Mesenchymal stem cell (in vitro differentiated cells and primary cell): ENCODE results near the gene TTLL11.

Source experiments
- DNase-seq: peaks from one replicate; pipeline ENCODE4 v3.0.0-alpha.2; 2013
- H2AFZ ChIP-seq: one replicate; pipeline ENCODE4 v1.6.1; 2013; ENCODE audit warnings: low read depth, mild to moderate bottlenecking, control low read depth, inconsistent platforms, low read length, moderate library complexity
- H2AK5ac ChIP-seq: 2 replicates; pipeline ENCODE4 v1.6.1; 2013; ENCODE audit warnings: low read length, moderate library complexity, mild to moderate bottlenecking, inconsistent platforms; ENCODE audit not compliant: severe bottlenecking
- H2BK120ac ChIP-seq: one replicate; pipeline ENCODE4 v1.6.1; 2013; ENCODE audit warnings: low read depth, mild to moderate bottlenecking, inconsistent platforms, low read length, moderate library complexity
- H2BK12ac ChIP-seq, 2 experiments: one replicate each; pipeline ENCODE4 v1.6.1; 2013; ENCODE audit warnings: inconsistent platforms in 2 of 2, low read length in 2 of 2, mild to moderate bottlenecking in 2 of 2, moderate library complexity in 2 of 2, control low read depth in 1 of 2
- H2BK15ac ChIP-seq: one replicate; pipeline ENCODE4 v1.6.1; 2013; ENCODE audit warnings: mild to moderate bottlenecking, low read depth, inconsistent platforms; ENCODE audit not compliant: poor library complexity, severe bottlenecking
- H2BK5ac ChIP-seq: 2 replicates; pipeline ENCODE4 v1.6.1; 2013; ENCODE audit warnings: low read depth, mild to moderate bottlenecking, low read length, control low read depth, inconsistent platforms; ENCODE audit not compliant: poor library complexity, severe bottlenecking
- H3K14ac ChIP-seq, 2 experiments: one replicate each; pipeline ENCODE4 v1.6.1; 2013; ENCODE audit warnings: inconsistent platforms in 2 of 2, low read length in 2 of 2, control low read depth in 1 of 2, mild to moderate bottlenecking in 1 of 2, moderate library complexity in 1 of 2
- H3K18ac ChIP-seq, 2 experiments: one replicate each; pipeline ENCODE4 v1.6.1; 2013; ENCODE audit warnings: inconsistent platforms in 2 of 2, low read length in 2 of 2, control low read depth in 1 of 2, low read depth in 1 of 2, mild to moderate bottlenecking in 1 of 2
- H3K23ac ChIP-seq, 2 experiments: one replicate each; pipeline ENCODE4 v1.6.1; 2013; ENCODE audit warnings: inconsistent platforms in 2 of 2, low read length in 2 of 2, mild to moderate bottlenecking in 2 of 2, moderate library complexity in 2 of 2, control low read depth in 1 of 2
- H3K27ac ChIP-seq: 2 replicates; pipeline ENCODE4 v1.5.1; 2013; ENCODE audit warnings: mild to moderate bottlenecking, moderate library complexity, low read length, control low read depth, inconsistent platforms; ENCODE audit not compliant: poor library complexity, severe bottlenecking
- H3K27me3 ChIP-seq, 2 experiments: 2 replicates each; pipeline versions ENCODE4 v1.6.1 to v1.7.0; 2013; ENCODE audit warnings: low read length in 2 of 2, mild to moderate bottlenecking in 2 of 2, moderate library complexity in 2 of 2, control low read depth in 1 of 2, inconsistent platforms in 1 of 2; ENCODE audit not compliant: control insufficient read depth in 1 of 2, insufficient read depth in 1 of 2
- H3K36me3 ChIP-seq, 2 experiments: 2 replicates each; pipeline versions ENCODE4 v1.6.1 to v1.7.0; 2013; ENCODE audit warnings: low read length in 2 of 2, control low read depth in 1 of 2, inconsistent platforms in 1 of 2, low read depth in 1 of 2, mild to moderate bottlenecking in 1 of 2; ENCODE audit not compliant: insufficient read depth in 2 of 2, control insufficient read depth in 1 of 2
- H3K4ac ChIP-seq, 2 experiments: one replicate each; pipeline ENCODE4 v1.6.1; 2013; ENCODE audit warnings: inconsistent platforms in 2 of 2, low read length in 2 of 2, mild to moderate bottlenecking in 2 of 2, moderate library complexity in 2 of 2, control low read depth in 1 of 2, low read depth in 1 of 2
- H3K4me1 ChIP-seq: 2 replicates; pipeline ENCODE4 v1.6.1; 2013; ENCODE audit warnings: low read depth, low read length, control low read depth; ENCODE audit not compliant: control insufficient read depth, insufficient read depth
- H3K4me2 ChIP-seq: 2 replicates; pipeline ENCODE4 v1.6.1; 2013; ENCODE audit warnings: low read length, mild to moderate bottlenecking, inconsistent platforms; ENCODE audit not compliant: poor library complexity, severe bottlenecking
- H3K4me3 ChIP-seq, 2 experiments: 2 replicates each; pipeline versions ENCODE4 v1.5.1 to v1.7.0; 2013; ENCODE audit warnings: low read length in 2 of 2, mild to moderate bottlenecking in 2 of 2, control low read depth in 1 of 2, low read depth in 1 of 2; ENCODE audit not compliant: insufficient read depth in 1 of 2
- H3K79me1 ChIP-seq: replicated peaks from 2 replicates; pipeline ENCODE4 v1.6.1; 2013; ENCODE audit warnings: mild to moderate bottlenecking, control low read depth, low read length, inconsistent platforms; ENCODE audit not compliant: poor library complexity, severe bottlenecking
- H3K9ac ChIP-seq: 2 replicates; pipeline ENCODE4 v1.7.0; 2013; ENCODE audit warnings: mild to moderate bottlenecking, low read length, moderate library complexity
- H3K9me3 ChIP-seq: 2 replicates; pipeline ENCODE4 v1.7.0; 2013; ENCODE audit warnings: mild to moderate bottlenecking, low read length; ENCODE audit not compliant: control insufficient read depth
- H4K8ac ChIP-seq: one replicate; pipeline ENCODE4 v1.6.1; 2013; ENCODE audit warnings: inconsistent platforms, mild to moderate bottlenecking, low read length, moderate library complexity
- H4K91ac ChIP-seq: one replicate; pipeline ENCODE4 v1.6.1; 2013; ENCODE audit warnings: mild to moderate bottlenecking, low read length, inconsistent platforms
- WGBS: methylation state at CpG from one replicate; pipeline ENCODE4 v1.1.7; 2013; ENCODE audit warnings: mixed read lengths; 5-methylcytosine and 5-hydroxymethylcytosine counted together

TTLL11 gene

DNA sequence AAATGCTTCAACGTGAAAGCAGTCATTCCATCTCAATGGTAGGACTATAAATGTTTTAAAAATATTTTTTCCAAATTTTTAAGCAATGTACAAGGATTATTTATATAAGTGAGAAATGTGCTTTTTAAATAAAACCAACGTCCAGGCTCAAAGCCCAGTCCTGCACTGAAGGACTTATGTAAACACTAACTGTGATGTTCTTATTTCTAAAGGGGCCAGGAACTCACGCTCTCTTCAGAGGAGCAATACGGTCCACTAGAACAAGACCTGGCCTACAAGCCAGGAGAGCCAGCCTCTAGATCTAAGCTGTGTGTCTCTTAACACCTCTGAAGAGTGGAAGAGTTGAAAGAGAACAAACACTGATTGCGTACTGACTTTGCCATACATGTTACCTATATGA, 12.1 kb downstream of the TTLL11 start:
- no peak overlapping the region for H3K23ac ChIP-seq
- no peak overlapping the region for H3K14ac ChIP-seq
- no peak overlapping the region for H2BK12ac ChIP-seq
- no peak overlapping the region for H3K9ac ChIP-seq
- 82% methylated on average over 4 of the region's 5 CpGs for WGBS
- H4K8ac ChIP-seq, result no peak overlapping the region
- no peak for DNase-seq
- H3K36me3 ChIP-seq, result no peaks in the 10 kb centered on the region
- no peak overlapping the region for H2AFZ ChIP-seq
- no peak overlapping the region for H4K91ac ChIP-seq
- H3K4me2 ChIP-seq, result no peak overlapping the region
- H2BK120ac ChIP-seq, result no peak overlapping the region
- no peak overlapping the region for H3K4me3 ChIP-seq
- peaks cover 2% of the 10 kb centered on the region for H3K4me1 ChIP-seq
- H2BK15ac ChIP-seq, result no peak overlapping the region
- no peak overlapping the region for H3K18ac ChIP-seq
- no peak overlapping the region for H2AK5ac ChIP-seq
- peaks cover 28% of the 10 kb centered on the region for H3K9me3 ChIP-seq
- no peak overlapping the region for H3K4ac ChIP-seq
- H2BK5ac ChIP-seq, result no peak overlapping the region
- no peak overlapping the region for H3K27ac ChIP-seq
- peaks cover 9% of the 10 kb centered on the region for H3K79me1 ChIP-seq
- H3K27me3 ChIP-seq, result no peaks in the 10 kb centered on the region

- Histone ChIP-seq H4K91ac (no peak overlapping the region), H2BK120ac (no peak overlapping the region), H3K9ac (no peak overlapping the region), H3K9me3 (peaks cover 28% of the 10 kb centered on the region), H2AFZ (no peak overlapping the region), H3K36me3 (no peaks in the 10 kb centered on the region), H2BK15ac (no peak overlapping the region), H4K8ac (no peak overlapping the region), H3K4me1 (peaks cover 2% of the 10 kb centered on the region), H3K14ac (no peak overlapping the region), H2BK5ac (no peak overlapping the region), H3K27me3 (no peaks in the 10 kb centered on the region), H3K4ac (no peak overlapping the region), H3K4me2 (no peak overlapping the region), H2AK5ac (no peak overlapping the region), H3K27ac (no peak overlapping the region), H3K79me1 (peaks cover 12% of the 10 kb centered on the region), H2BK12ac (no peak overlapping the region), H3K4me3 (no peak overlapping the region), H3K18ac (no peak overlapping the region), H3K23ac (no peak overlapping the region)
- 100% methylated on average over 1 of the region's 1 CpG for WGBS
- DNase-seq, result no peak
Measured at GRCh38 chr9:122078557-122078956, 14.6 kb downstream of the TTLL11 start.

DNA sequence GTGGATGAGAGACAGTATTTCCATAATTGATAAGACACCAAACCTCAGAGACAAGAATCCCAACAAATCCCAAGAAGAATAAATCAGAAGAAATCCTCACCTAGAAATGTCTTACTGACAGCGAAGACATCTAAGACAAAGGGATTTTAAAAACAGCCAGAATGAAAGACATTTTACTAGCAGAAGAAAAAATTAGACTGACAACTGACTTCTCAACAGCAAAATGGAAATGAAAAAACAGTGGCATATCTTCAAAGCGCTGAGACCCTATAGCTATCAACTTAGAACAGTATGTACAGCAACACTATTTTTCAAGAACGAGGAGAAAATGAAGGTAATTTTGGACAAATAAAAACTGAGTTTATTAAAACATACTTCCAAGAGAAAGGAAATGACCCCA, 16.3 kb downstream of the TTLL11 start:
- Histone ChIP-seq H3K79me1 (peaks cover 22% of the 10 kb centered on the region), H3K18ac (no peak overlapping the region), H3K9ac (no peak overlapping the region), H3K4me3 (no peak overlapping the region), H3K27ac (no peak overlapping the region), H3K4ac (no peak overlapping the region), H2BK12ac (no peak overlapping the region), H3K27me3 (no peaks in the 10 kb centered on the region), H2BK120ac (no peak overlapping the region), H3K4me1 (peaks cover 2% of the 10 kb centered on the region), H2AFZ (no peak overlapping the region), H2BK15ac (no peak overlapping the region), H3K4me2 (no peak overlapping the region), H3K9me3 (peaks cover 28% of the 10 kb centered on the region), H2BK5ac (no peak overlapping the region), H3K36me3 (no peaks in the 10 kb centered on the region), H4K8ac (no peak overlapping the region), H3K14ac (no peak overlapping the region), H2AK5ac (no peak overlapping the region), H3K23ac (no peak overlapping the region), H4K91ac (no peak overlapping the region)
- DNase-seq, result no peak
- 100% methylated on average over 2 of the region's 3 CpGs for WGBS

GRCh38 chr9:122076117-122076516, 17.0 kb downstream of the TTLL11 start:
- no peak overlapping the region for H3K23ac ChIP-seq
- no peak overlapping the region for H3K4me3 ChIP-seq
- H4K8ac ChIP-seq, result no peak overlapping the region
- no peaks in the 10 kb centered on the region for H3K27me3 ChIP-seq
- 100% methylated on average over 4 of the region's 4 CpGs for WGBS
- peaks cover 22% of the 10 kb centered on the region for H3K79me1 ChIP-seq
- no peak overlapping the region for H3K27ac ChIP-seq
- H3K9me3 ChIP-seq, result peaks cover 28% of the 10 kb centered on the region
- H2BK5ac ChIP-seq, result no peak overlapping the region
- H3K4me1 ChIP-seq, result peaks cover 2% of the 10 kb centered on the region
- H2BK12ac ChIP-seq, result no peak overlapping the region
- no peak overlapping the region for H2AK5ac ChIP-seq
- no peak overlapping the region for H2BK15ac ChIP-seq
- H3K14ac ChIP-seq, result peak overlapping the region in 1 of 2 experiments; percentile 55
- H3K18ac ChIP-seq, result no peak overlapping the region
- H2BK120ac ChIP-seq, result no peak overlapping the region
- peaks cover 0 to 4% of the 10 kb centered on the region in 2 experiments for H3K36me3 ChIP-seq
- no peak overlapping the region for H4K91ac ChIP-seq
- no peak overlapping the region for H3K4ac ChIP-seq
- H3K9ac ChIP-seq, result no peak overlapping the region
- DNase-seq, result no peak
- no peak overlapping the region for H2AFZ ChIP-seq
- H3K4me2 ChIP-seq, result no peak overlapping the region
